ENCODE results near the gene NKAPL. TPM values are rescaled to one million over a fixed set of nuclear protein-coding genes. Genes with fewer than 3 reads are reported as not detected.

The NKAPL gene
- total and polyA plus RNA-seq, 2 of the 8 experiments (the other 6 are each of a cell fraction or from before 2014, with no cell fraction given): 0.08 TPM; not detected in 1

DNA sequence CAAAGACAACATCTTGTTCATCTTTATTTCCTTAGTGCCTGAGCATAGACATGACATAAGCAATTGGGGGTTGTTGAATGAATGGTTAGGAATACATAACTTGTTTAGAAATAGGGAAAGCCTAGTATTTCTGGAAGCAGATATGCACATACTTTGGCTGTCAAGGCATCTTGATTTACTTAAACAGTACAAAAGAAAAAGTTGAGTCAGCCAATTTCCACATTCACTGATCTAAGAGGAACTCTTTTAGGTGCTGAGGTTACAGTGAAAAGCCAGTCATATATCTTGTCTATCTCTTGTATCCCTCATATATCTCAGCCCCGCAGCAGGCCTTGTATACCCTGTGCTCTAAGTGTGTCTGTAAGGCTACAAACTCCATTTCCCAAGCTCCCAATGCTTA, 18.6 kb upstream of the NKAPL start:
- no peaks in the 10 kb centered on the region for H4K20me1 ChIP-seq (replicated peaks in 1 of 2; ENCODE audit: control insufficient read depth in 1 of 2, insufficient read depth in 2 of 2, low read length in 2 of 2)
- no peaks in the 10 kb centered on the region for H3K79me1 ChIP-seq (ENCODE audit: low read depth, low read length)
- H3K23ac ChIP-seq (ENCODE audit: insufficient read length): no peak overlapping the region
- FAIRE-seq (no peak), DNase-seq (ENCODE audit: low read depth in 1 of 2, low spot score in 2 of 2) (no peak)
- no peaks in the 10 kb centered on the region for H3K79me2 ChIP-seq (ENCODE audit: control insufficient read depth in 1 of 2, insufficient read depth in 2 of 2, low read length in 2 of 2)
- no peak overlapping the region for H4K5ac ChIP-seq (ENCODE audit: insufficient read length, low read depth, low read length)
- ChIA-PET CTCF (ENCODE audit: partially characterized antibody) (no interaction called here), POLR2A (ENCODE audit: partially characterized antibody) (interaction anchor here (1.3 kb wide), 1 partner anchor 10 kb away, joined by 4 read pairs; no protein-coding TSS in a partner anchor)
- no peaks in the 10 kb centered on the region for H3K9me3 ChIP-seq (ENCODE audit: insufficient read depth in 2 of 2, low read depth in 1 of 2, low read length in 1 of 2)
- no peak overlapping the region for H3K4me2 ChIP-seq (ENCODE audit: insufficient read depth in 1 of 2, low read depth in 2 of 2, low read length in 2 of 2)
- H3K4ac ChIP-seq (replicated peaks; ENCODE audit: insufficient read length, low read depth, low read length): no peak overlapping the region
- no peak overlapping the region for H2BK5ac ChIP-seq (ENCODE audit: low read depth, low read length)
- H4K91ac ChIP-seq (replicated peaks; ENCODE audit: insufficient read length, low read length): no peak overlapping the region
- no peak overlapping the region for H2BK120ac ChIP-seq (replicated peaks; ENCODE audit: low read depth, low read length)
- H3K56ac ChIP-seq (replicated peaks; ENCODE audit: insufficient read length, low read depth, low read length): no peak overlapping the region
- no peak overlapping the region for H3K18ac ChIP-seq (ENCODE audit: extremely low read depth, low read length)
- H4K8ac ChIP-seq (ENCODE audit: extremely low read depth, insufficient read depth, low read length): no peak overlapping the region
- no peak overlapping the region for H3K9ac ChIP-seq (replicated peaks in 1 of 4; ENCODE audit: extremely low read depth in 1 of 4, low read depth in 3 of 4, low read length in 3 of 4)
- no peak overlapping the region for H2BK12ac ChIP-seq (ENCODE audit: low read depth, low read length)
- no peak overlapping the region for H2BK20ac ChIP-seq (ENCODE audit: low read length)
- 100% methylated on average over 1 of the region's 1 CpG; no CpG with 5 or more reads in 1 of the 2 experiments for WGBS, 2 experiments (ENCODE audit: extremely low coverage in 1 of 2, insufficient coverage in 1 of 2, insufficient read length in 1 of 2, insufficient replicate concordance in 2 of 2, low coverage in 1 of 2, low lambda C conversion rate in 2 of 2, missing lambda C conversion rate in 1 of 2)
- H2AK5ac ChIP-seq (ENCODE audit: low read depth, low read length): no peak overlapping the region
- no peak overlapping the region for H2AFZ ChIP-seq (ENCODE audit: low read length)
- no peak overlapping the region for H3K14ac ChIP-seq (ENCODE audit: insufficient read length)
- no peak overlapping the region for H3K27ac ChIP-seq (ENCODE audit: low read depth, low read length)
- peaks cover 3 to 12% (median 8%) of the 10 kb centered on the region in 4 experiments; a peak in 6 of 8 replicates for H3K36me3 ChIP-seq (ENCODE audit: control insufficient read depth in 2 of 4, insufficient read depth in 4 of 4, low read length in 3 of 4)
- H3K27me3 ChIP-seq (replicated peaks in 1 of 4; ENCODE audit: control insufficient read depth in 3 of 4, extremely low read depth in 1 of 4, insufficient read depth in 3 of 4, low read length in 3 of 4): no peaks in the 10 kb centered on the region
- H2BK15ac ChIP-seq (ENCODE audit: low read length): no peak overlapping the region
- no peaks in the 10 kb centered on the region; a peak in 1 of 7 replicates for H3K4me1 ChIP-seq (replicated peaks in 1 of 4; ENCODE audit: control insufficient read depth in 3 of 4, insufficient read depth in 4 of 4, low read length in 3 of 4)
- no peaks in the 10 kb centered on the region for H3K23me2 ChIP-seq (ENCODE audit: low read depth, low read length)
- no peak overlapping the region for H3K4me3 ChIP-seq (ENCODE audit: extremely low read depth in 1 of 4, insufficient read depth in 2 of 4, low read depth in 3 of 4, low read length in 4 of 4)
- TF ChIP-seq BCL11A (IDR thresholded peaks at IDR 0.05; ENCODE audit: low read depth in 2 of 2, low read length in 2 of 2) (no peak), POU5F1 (IDR thresholded peaks at IDR 0.05; ENCODE audit: low read depth, low read length) (no peak), CBX8 (IDR thresholded peaks at IDR 0.05; ENCODE audit: borderline replicate concordance, low read depth, low read length) (no peak), YY1 (IDR thresholded peaks at IDR 0.05; ENCODE audit: low read depth, low read length) (no peak), GTF2F1 (IDR thresholded peaks at IDR 0.05; ENCODE audit: borderline replicate concordance, low read depth, low read length) (no peak), SAP30 (IDR thresholded peaks at IDR 0.05; ENCODE audit: insufficient read depth, insufficient replicate concordance, low read length) (no peak), EZH2 (IDR thresholded peaks at IDR 0.05; ENCODE audit: low read depth, low read length, severe bottlenecking) (no peak), CEBPB (IDR thresholded peaks at IDR 0.05; ENCODE audit: low read depth, low read length) (no peak), BRCA1 (IDR thresholded peaks at IDR 0.05; ENCODE audit: low read depth, low read length) (no peak), RNF2 (IDR thresholded peaks at IDR 0.05; ENCODE audit: borderline replicate concordance, low read depth, low read length, missing control alignments, poor library complexity, severe bottlenecking) (no peak), NRF1 (IDR thresholded peaks at IDR 0.05; ENCODE audit: low read depth, low read length) (no peak), CTBP2 (IDR thresholded peaks at IDR 0.05; ENCODE audit: borderline replicate concordance, insufficient read depth, insufficient read length, low read length) (no peak), EP300 (IDR thresholded peaks at IDR 0.05; ENCODE audit: borderline replicate concordance in 1 of 2, low read depth in 2 of 2, low read length in 2 of 2) (no peak), MAFK (IDR thresholded peaks at IDR 0.05; ENCODE audit: low read depth, low read length) (no peak)

Measured in H1 (cell line).